ENCODE measurements around the gene BIRC2.

The BIRC2 gene

DNA sequence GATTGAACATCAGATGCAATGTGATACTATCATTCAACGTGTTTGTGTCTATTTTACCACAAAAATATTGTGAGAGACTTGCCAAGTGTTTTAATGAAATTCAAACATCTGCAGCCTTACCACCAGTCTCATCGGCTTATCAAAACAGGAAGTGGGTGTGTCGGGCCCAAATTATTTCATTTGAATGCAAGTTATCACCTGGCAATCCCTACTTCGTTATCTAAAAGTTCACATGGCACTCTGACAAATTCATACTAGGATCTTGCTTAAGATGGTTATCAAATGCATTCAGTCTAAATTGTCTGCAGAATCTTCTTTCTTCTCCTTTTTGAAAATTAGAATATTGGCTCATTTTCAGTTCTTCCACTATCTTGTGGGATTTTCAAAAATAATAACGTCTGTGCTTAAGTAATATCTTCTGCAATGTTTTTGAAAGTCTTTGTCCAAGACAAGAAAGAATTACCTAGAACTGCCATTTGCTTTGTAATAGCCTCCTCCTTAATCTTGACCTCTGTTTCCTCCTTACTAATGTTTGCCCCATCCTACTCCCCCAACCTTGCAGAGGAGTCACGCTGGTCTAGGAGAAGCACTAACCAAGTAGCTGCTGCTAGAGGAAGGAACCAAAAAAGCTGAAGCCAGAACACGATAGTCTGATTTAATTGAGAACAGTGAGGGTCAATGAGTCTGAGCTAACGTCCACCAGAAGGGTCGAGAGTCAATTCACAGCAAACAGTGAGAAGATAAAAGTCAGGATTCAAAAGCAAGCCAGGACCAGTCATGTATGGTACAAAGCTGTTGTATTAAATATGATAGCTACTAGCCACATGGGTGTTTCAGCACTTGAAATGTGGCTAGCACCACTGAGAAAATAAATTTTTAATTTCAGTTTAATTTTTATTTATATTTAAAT is 39.9 kb upstream of the BIRC2 start:
- no peak for DNase-seq (ENCODE audit: low spot score)

DNA sequence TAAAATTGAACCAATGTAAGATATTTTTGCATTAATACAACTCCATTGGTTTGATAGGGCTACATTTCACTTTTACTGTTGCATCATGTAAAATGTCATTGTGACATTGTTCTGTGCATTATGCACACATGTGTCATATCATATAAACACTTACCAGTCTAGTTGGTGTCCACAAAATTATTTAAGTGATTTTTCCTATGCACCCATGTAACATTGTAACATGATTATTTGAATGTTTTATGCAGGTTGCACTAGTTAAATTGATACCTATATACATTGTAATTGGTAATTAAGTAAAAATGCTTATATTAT is 39.3 kb upstream of the BIRC2 start:
- in situ Hi-C loops (cut with MboI; ENCODE audit: low pct_unique_long_range_greater_than_20kb, low sequenced_read_pairs, unreplicated experiment): no loop called here
- TF ChIP-seq, protein P1, sequence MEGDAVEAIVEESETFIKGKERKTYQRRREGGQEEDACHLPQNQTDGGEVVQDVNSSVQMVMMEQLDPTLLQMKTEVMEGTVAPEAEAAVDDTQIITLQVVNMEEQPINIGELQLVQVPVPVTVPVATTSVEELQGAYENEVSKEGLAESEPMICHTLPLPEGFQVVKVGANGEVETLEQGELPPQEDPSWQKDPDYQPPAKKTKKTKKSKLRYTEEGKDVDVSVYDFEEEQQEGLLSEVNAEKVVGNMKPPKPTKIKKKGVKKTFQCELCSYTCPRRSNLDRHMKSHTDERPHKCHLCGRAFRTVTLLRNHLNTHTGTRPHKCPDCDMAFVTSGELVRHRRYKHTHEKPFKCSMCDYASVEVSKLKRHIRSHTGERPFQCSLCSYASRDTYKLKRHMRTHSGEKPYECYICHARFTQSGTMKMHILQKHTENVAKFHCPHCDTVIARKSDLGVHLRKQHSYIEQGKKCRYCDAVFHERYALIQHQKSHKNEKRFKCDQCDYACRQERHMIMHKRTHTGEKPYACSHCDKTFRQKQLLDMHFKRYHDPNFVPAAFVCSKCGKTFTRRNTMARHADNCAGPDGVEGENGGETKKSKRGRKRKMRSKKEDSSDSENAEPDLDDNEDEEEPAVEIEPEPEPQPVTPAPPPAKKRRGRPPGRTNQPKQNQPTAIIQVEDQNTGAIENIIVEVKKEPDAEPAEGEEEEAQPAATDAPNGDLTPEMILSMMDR (IDR thresholded peaks at IDR 0.05; ENCODE audit: extremely low read depth, insufficient read depth, missing control alignments): no peak
- DNase-seq (ENCODE audit: low spot score): no peak

More for the DNA sequence above, 39.9 kb upstream of the BIRC2 start:
- in situ Hi-C loops (cut with MboI; ENCODE audit: low pct_unique_long_range_greater_than_20kb, low sequenced_read_pairs, unreplicated experiment): no loop called here
- TF ChIP-seq, protein P1 (IDR thresholded peaks at IDR 0.05; ENCODE audit: extremely low read depth, insufficient read depth, missing control alignments): no peak

DNA sequence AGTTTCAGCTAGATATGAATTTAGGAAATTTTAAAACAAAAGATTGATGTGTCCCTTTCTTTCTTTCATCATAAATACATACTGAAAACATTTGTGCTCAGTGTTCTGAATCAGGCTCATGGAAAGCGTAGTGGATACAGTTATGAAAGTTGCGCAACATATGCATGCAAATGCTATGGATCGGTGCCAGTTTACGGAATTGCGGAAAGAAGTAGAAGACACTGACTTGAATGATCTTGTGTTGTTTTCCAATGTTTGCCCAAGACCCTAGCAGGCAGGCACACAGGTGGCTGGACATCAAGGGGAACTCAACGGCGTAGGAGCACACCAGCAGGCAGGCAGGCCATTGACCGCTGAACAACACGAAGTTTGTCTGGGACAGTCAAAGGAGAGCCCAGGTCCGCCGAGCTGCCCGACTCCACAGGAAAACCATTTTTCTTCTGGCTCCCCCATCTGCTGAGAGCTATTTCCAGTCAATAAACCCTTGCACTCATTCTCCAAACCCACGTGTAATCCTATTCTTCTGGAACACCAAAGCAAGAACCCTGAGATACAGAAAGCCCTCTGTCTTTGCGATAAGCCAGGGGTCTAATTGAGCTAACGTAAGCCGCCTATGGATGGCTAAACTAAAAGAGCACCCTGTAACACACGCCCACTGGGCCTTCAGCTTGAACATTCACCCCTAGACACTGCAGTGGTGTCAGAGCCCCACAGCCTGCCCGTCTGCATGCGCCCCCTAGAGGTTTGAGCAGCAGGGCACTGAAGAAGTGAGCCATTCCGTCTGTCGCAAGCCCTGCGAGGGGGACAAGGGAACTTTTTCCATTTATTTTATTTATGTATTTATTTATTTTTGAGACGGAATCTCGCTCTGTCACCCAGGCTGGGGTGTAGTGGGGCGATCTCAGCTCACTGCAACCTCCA is 37.1 kb upstream of the BIRC2 start:
- DNase-seq (ENCODE audit: low spot score): no peak
- in situ Hi-C loops (cut with MboI; ENCODE audit: low pct_unique_long_range_greater_than_20kb, low sequenced_read_pairs, unreplicated experiment): no loop called here
- TF ChIP-seq, protein P1 (IDR thresholded peaks at IDR 0.05; ENCODE audit: extremely low read depth, insufficient read depth, missing control alignments): no peak

DNA sequence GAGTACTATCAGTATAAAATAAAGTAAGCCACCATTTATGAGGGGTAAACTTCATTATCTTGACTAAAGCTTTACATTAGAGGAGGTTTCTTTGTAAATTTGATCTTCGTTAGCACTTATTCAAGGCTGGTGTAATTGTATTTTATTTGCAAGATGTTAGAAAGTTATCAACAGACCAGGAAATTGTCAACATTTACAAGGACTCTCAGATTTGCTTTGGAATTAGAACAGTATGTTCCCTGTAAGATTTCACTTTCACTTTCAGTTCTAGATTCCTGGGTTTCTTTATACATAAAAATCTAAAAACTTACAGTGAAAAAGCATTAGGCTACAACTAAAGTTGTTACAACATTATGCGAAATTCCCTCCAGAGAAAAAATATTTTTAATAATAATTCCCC is 34.3 kb upstream of the BIRC2 start:
- DNase-seq (ENCODE audit: low spot score): no peak
- in situ Hi-C loops (cut with MboI; ENCODE audit: low pct_unique_long_range_greater_than_20kb, low sequenced_read_pairs, unreplicated experiment): no loop called here
- TF ChIP-seq, protein P1 (IDR thresholded peaks at IDR 0.05; ENCODE audit: extremely low read depth, insufficient read depth, missing control alignments): no peak

DNA sequence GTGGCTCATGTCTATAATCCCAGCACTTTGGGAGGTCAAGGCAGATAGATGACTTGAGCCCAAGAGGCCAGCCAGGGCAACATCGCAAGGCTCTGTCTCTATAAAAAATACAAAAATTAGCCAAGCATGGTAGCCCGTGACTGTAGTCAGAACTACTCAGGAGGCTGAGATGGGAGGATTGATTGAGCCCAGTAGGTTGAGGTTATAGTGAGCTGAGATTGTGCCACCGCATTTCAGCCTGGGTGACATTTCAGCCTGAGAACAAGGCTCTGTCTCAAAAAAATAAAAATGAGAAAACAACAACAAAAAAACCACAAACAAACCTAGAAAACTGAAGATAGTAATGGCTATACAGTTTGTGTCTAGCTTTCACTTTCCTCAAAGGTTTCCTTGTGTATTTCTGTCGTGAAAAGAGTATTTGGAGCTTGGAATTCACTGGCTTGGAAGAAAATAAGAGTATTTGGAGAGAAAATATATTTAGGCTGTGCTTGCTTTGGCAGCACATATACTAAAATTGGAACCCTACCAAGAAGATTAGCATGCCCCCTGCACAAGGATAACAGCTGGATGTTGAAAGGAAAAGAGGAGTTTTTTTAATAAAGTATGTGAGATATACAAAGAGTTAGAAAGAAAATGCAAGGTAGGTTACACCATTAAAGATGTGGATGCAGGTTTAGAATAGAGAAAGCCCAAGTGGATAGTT is 33.6 kb upstream of the BIRC2 start:
- in situ Hi-C loops (cut with MboI; ENCODE audit: low pct_unique_long_range_greater_than_20kb, low sequenced_read_pairs, unreplicated experiment): no loop called here
- DNase-seq (ENCODE audit: low spot score): no peak
- TF ChIP-seq, protein P1 (IDR thresholded peaks at IDR 0.05; ENCODE audit: extremely low read depth, insufficient read depth, missing control alignments): no peak

DNA sequence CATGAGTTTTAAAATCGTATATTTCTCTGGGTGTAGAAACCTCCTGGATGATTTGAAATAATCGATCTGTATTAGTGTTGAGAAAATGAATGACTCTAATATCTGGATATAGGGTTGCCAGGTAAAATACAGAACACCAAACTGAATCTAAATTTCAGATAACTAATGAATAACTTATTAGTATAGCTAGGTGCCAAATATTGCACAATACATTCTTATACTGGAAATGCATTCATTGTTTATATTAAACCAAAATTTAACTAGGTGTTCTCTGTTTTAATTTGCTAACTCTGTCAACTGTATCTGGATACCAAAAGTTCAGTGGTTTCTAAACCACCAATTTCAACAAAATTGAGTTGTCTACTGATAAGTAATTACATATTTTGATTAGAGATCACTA is 32.2 kb upstream of the BIRC2 start:
- TF ChIP-seq, protein P1 (IDR thresholded peaks at IDR 0.05; ENCODE audit: extremely low read depth, insufficient read depth, missing control alignments): no peak
- DNase-seq (ENCODE audit: low spot score): no peak
- in situ Hi-C loops (cut with MboI; ENCODE audit: low pct_unique_long_range_greater_than_20kb, low sequenced_read_pairs, unreplicated experiment): no loop called here
